Coronary artery (tissue), 2 donors: ENCODE measurements around the gene DNAAF1.

ENCODE experiments used
- DNase-seq: peaks from one replicate; pipeline ENCODE4 v3.0.0-alpha.2; 2017; ENCODE audit warnings: low spot score
- H3K27ac ChIP-seq, 2 donors: fragments of 200-600 bp; sonication (generic); one replicate each; pipeline ENCODE4 v1.5.1; 2016 to 2019
- H3K4me3 ChIP-seq: fragments of 200-600 bp; sonication (generic); 2 replicates; pipeline ENCODE4 v1.5.1; 2016; ENCODE audit warnings: mild to moderate bottlenecking, moderate library complexity
- CTCF ChIP-seq: fragments of 200-600 bp; sonication (generic); IDR thresholded peaks from one replicate; pipeline ENCODE4 v1.5.1; 2019; ENCODE audit warnings: antibody characterized with exemption

The DNAAF1 gene

DNA sequence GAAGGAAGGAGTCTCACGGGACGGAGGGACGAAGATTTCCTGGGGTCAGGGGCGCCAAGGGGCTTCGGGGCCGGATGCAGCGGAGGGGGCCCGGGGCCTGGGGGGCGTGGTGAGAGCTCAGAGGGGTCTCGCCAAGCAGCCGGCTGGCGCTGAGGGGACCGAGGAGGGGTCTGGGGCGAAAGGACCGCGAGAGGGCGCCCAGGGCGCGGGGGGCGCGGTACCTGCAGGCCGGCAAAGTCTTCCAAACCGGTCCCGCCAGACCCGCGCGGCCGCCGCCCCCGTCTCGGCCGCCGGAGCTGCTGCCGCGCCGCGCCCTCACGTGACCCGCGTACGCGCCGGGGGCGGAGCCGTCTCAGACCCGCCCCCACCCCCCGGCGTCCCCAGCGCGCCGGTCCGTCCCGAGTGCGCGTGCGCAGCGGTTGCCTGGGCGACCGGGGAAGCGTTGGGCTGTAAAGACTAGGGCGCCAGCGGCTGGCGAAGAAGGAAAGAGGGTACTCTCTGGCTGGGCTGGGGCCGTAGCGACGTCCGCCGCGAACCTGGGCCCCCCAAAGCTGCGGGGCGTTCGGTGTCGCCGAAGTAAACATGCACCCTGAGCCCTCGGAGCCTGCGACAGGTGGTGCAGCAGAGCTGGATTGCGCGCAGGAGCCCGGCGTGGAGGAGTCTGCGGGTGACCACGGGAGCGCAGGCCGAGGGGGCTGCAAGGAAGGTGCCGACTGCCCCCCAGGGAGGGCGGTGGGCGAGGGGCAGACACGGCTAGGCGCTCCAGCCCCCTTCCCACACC, at the start of gene DNAAF1, which contains the start of gene HSDL1:
TSS of gene DNAAF1 (plus strand) at position 450 of the 781 bp plus-strand sequence. CDS start at position 583, 133 bp downstream.
TSS of gene HSDL1 (minus strand) at position 319 of the 781 bp plus-strand sequence. CDS start 13,856 bp downstream, outside the sequence.
- peak; percentile 90 for DNase-seq
- H3K4me3 ChIP-seq = peak within 1 kb of the TSS; percentile 98
- peak within 1 kb of the TSS; percentile 70 to 87 for H3K27ac ChIP-seq
- no peak for TF ChIP-seq CTCF

DNA sequence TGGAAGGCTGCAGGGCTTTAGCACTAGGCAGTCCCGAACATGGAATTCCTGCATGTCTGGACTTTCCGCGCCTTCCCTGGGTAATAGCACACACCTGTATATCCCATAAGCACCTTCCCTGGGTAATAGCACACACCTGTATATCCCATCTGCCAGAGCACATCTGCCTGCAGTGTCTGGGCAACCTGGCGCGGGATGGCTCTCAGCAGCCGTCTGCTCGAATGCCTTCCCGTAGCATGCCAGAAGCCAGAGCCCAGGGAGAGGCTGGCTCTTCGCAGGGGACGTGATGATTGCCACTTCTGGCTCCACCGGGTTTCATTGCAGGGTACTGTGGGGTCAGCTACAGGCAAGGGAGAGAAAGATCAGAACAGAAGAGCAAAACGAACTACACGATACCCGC, 49.6 kb upstream of the DNAAF1 start:
- Histone ChIP-seq H3K27ac (no peak overlapping the region), H3K4me3 (no peak overlapping the region)
- no peak for TF ChIP-seq CTCF
- no peak for DNase-seq

GRCh38 chr16:84096447-84097005, 48.6 kb upstream of the DNAAF1 start:
- Histone ChIP-seq H3K4me3 (no peak overlapping the region), H3K27ac (no peak overlapping the region)
- no peak for TF ChIP-seq CTCF
- no peak for DNase-seq

DNA sequence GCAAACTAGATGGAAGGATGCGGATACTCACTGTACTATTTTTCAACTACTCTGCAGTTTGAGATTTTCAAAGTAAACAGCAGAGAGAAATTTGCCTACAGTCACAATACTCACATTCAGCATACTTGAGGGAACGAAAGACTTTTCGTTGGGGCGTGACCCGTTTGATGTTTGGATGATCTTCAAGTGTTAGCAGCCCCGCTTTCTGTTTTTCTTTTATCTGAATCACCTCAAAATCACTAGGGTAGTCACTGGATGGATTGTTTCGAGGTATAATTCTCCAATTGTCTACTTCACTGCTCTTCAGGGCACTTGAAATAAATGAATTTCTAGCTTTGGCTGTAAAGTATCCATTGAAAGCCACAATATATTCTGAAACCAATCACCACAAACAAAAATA, 46.2 kb upstream of the DNAAF1 start:
- no peak for TF ChIP-seq CTCF
- DNase-seq = no peak
- H3K4me3 ChIP-seq = no peak overlapping the region
- no peak overlapping the region for H3K27ac ChIP-seq

- DNase-seq = no peak
- Histone ChIP-seq H3K4me3 (no peak overlapping the region), H3K27ac (no peak overlapping the region)
- no peak for TF ChIP-seq CTCF
Observed at GRCh38 chr16:84103678-84104077, 41.4 kb upstream of the DNAAF1 start.

DNA sequence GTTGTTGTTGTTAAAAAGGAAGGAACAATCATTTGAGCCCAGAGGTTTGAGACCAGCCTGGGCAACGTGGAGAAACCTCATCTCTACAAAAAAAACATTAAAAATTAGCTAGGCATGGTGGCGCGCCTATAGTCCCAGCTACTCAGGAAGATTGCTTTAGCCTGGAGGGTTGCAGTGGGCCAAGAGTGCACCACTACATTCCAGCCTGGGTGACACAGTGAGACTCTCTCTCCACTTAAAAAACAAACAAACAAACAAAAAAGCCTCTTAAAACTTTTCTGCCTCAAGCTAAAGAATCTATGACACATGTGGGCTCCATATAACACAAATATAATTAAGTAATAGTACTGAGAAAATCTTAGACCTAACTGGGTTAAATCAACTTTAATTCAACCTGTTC, 40.9 kb upstream of the DNAAF1 start:
- TF ChIP-seq CTCF = no peak
- no peak overlapping the region for H3K4me3 ChIP-seq
- H3K27ac ChIP-seq = no peak overlapping the region
- DNase-seq = no peak

- H3K4me3 ChIP-seq = no peak overlapping the region
- DNase-seq = no peak
- no peak overlapping the region for H3K27ac ChIP-seq
- TF ChIP-seq CTCF = no peak
Observed at GRCh38 chr16:84105301-84105815, 39.8 kb upstream of the DNAAF1 start.
